Measurements from ENCODE around the gene ATR. TPM values are rescaled to one million over a fixed set of nuclear protein-coding genes. Genes with fewer than 3 reads are reported as not detected.

The ATR gene
- polyA plus RNA-seq, 1 donor (not counting 4 experiments of a cell fraction or from before 2014, with no cell fraction given): 30.8 TPM

DNA sequence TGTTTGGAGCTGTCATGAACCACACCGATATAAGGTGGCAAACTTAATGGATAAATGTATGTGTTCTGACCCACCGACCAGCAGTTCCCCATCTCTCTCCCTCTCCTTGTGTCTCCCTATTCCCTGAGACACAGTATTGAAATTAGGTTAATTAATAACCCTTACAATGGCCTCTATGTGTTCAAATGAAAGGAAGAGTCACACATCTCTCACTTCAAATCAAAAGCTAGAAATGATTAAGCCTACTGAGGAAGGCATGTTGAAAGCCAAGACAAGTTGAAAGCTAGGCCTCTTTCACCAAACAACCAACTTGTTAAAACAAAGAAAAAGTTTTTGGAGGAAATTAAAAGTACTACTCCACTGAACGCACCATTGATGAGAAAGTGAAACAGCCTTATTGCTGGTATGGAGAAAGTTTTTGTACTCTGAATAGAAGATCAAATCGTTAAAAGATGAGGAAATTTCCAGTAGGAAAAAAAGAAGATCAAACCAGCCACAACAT is 15.0 kb downstream of the ATR start:
- Histone ChIP-seq H2AFZ (ENCODE audit: control insufficient read depth, low read length) (no peak overlapping the region), H3K4me3 (ENCODE audit: control insufficient read depth in 2 of 3, extremely low read depth in 1 of 3, insufficient read depth in 2 of 3, low read depth in 1 of 3, low read length in 3 of 3) (no peak overlapping the region), H3K79me2 (ENCODE audit: control insufficient read depth, insufficient read depth, low read length) (peaks cover 1% of the 10 kb centered on the region), H3K4me2 (ENCODE audit: control insufficient read depth, extremely low read depth, insufficient read depth, low read depth, low read length) (no peak overlapping the region), H4K20me1 (ENCODE audit: control insufficient read depth, extremely low read depth, insufficient read depth, low read length) (no peaks in the 10 kb centered on the region), H3K27ac (ENCODE audit: control insufficient read depth, insufficient read depth, low read length) (no peak overlapping the region), H3K9me1 (ENCODE audit: control insufficient read depth, extremely low read depth, insufficient read depth, low read length) (no peaks in the 10 kb centered on the region), H3K9ac (ENCODE audit: control insufficient read depth, extremely low read depth, insufficient read depth, low read length) (no peak overlapping the region), H3K9me3 (ENCODE audit: control insufficient read depth, low read depth, low read length) (no peaks in the 10 kb centered on the region), H3K4me1 (ENCODE audit: control insufficient read depth, extremely low read depth, insufficient read depth, low read length) (no peaks in the 10 kb centered on the region), H3K27me3 (ENCODE audit: control insufficient read depth, extremely low read depth, insufficient read depth, low read length) (no peaks in the 10 kb centered on the region), H3K36me3 (ENCODE audit: control insufficient read depth in 2 of 2, extremely low read depth in 1 of 2, insufficient read depth in 2 of 2, low read length in 2 of 2) (peaks cover 3 to 15% of the 10 kb centered on the region in 2 experiments)
- FAIRE-seq (no peak), DNase-seq (ENCODE audit: low read depth, low spot score) (no peak)
- dilution Hi-C loops (cut with MboI; ENCODE audit: extremely low pct_ligation_motif_present, low sequenced_read_pairs): no loop called here
- TF ChIP-seq, protein P1, sequence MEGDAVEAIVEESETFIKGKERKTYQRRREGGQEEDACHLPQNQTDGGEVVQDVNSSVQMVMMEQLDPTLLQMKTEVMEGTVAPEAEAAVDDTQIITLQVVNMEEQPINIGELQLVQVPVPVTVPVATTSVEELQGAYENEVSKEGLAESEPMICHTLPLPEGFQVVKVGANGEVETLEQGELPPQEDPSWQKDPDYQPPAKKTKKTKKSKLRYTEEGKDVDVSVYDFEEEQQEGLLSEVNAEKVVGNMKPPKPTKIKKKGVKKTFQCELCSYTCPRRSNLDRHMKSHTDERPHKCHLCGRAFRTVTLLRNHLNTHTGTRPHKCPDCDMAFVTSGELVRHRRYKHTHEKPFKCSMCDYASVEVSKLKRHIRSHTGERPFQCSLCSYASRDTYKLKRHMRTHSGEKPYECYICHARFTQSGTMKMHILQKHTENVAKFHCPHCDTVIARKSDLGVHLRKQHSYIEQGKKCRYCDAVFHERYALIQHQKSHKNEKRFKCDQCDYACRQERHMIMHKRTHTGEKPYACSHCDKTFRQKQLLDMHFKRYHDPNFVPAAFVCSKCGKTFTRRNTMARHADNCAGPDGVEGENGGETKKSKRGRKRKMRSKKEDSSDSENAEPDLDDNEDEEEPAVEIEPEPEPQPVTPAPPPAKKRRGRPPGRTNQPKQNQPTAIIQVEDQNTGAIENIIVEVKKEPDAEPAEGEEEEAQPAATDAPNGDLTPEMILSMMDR (optimal IDR thresholded peaks at IDR 0.05 in 1 of 3, IDR thresholded peaks at IDR 0.05 in 1 of 3, conservative IDR thresholded peaks at IDR 0.05 in 1 of 3; ENCODE audit: extremely low read depth in 1 of 3, insufficient read depth in 2 of 3, low read length in 3 of 3): no peak
- TF ChIP-seq EZH2 (IDR thresholded peaks at IDR 0.05; ENCODE audit: low read length): no peak

DNA sequence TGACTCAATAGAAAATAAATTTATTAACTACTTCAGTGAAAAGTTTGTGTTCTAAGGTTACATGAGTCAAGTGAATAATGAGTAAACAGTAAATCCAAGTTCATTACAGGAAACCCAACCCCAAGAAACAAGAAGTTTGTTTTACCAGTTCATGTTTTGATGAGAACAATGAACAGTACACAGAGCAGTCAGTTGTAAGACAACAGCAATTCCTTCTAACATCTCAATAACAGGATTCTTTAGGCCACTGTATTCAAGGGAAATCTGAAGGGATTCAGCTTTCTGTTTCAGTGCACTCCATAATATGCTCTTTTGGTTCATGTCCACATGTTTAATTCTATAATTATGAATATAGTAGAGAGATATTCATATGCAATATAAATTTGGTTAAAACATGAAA is 18.4 kb downstream of the ATR start:
- TF ChIP-seq, protein P1 (optimal IDR thresholded peaks at IDR 0.05 in 1 of 3, IDR thresholded peaks at IDR 0.05 in 1 of 3, conservative IDR thresholded peaks at IDR 0.05 in 1 of 3; ENCODE audit: extremely low read depth in 1 of 3, insufficient read depth in 2 of 3, low read length in 3 of 3): no peak
- no peak for TF ChIP-seq EZH2 (IDR thresholded peaks at IDR 0.05; ENCODE audit: low read length)

More for the DNA sequence above, 18.4 kb downstream of the ATR start:
- Histone ChIP-seq H3K79me2 (ENCODE audit: control insufficient read depth, insufficient read depth, low read length) (no peaks in the 10 kb centered on the region), H3K27me3 (ENCODE audit: control insufficient read depth, extremely low read depth, insufficient read depth, low read length) (no peaks in the 10 kb centered on the region), H4K20me1 (ENCODE audit: control insufficient read depth, extremely low read depth, insufficient read depth, low read length) (no peaks in the 10 kb centered on the region), H3K9ac (ENCODE audit: control insufficient read depth, extremely low read depth, insufficient read depth, low read length) (no peak overlapping the region), H3K27ac (ENCODE audit: control insufficient read depth, insufficient read depth, low read length) (no peak overlapping the region), H2AFZ (ENCODE audit: control insufficient read depth, low read length) (no peak overlapping the region), H3K36me3 (ENCODE audit: control insufficient read depth in 2 of 2, extremely low read depth in 1 of 2, insufficient read depth in 2 of 2, low read length in 2 of 2) (peaks cover 3 to 13% of the 10 kb centered on the region in 2 experiments), H3K4me2 (ENCODE audit: control insufficient read depth, extremely low read depth, insufficient read depth, low read depth, low read length) (no peak overlapping the region), H3K4me3 (ENCODE audit: control insufficient read depth in 2 of 3, extremely low read depth in 1 of 3, insufficient read depth in 2 of 3, low read depth in 1 of 3, low read length in 3 of 3) (no peak overlapping the region), H3K9me3 (ENCODE audit: control insufficient read depth, low read depth, low read length) (no peaks in the 10 kb centered on the region), H3K4me1 (ENCODE audit: control insufficient read depth, extremely low read depth, insufficient read depth, low read length) (no peaks in the 10 kb centered on the region), H3K9me1 (ENCODE audit: control insufficient read depth, extremely low read depth, insufficient read depth, low read length) (no peaks in the 10 kb centered on the region)
- dilution Hi-C loops (cut with MboI; ENCODE audit: extremely low pct_ligation_motif_present, low sequenced_read_pairs): no loop called here
- FAIRE-seq (no peak), DNase-seq (ENCODE audit: low read depth, low spot score) (no peak)
